Fibroblast of lung (primary cell): Measurements from ENCODE around the gene COL18A1.

Experiments used
- EZH2 ChIP-seq: IDR thresholded peaks from 2 replicates; pipeline ENCODE4 v1.5.1; 2012; ENCODE audit warnings: low read length, control low read depth, mild to moderate bottlenecking; ENCODE audit errors: missing control alignments
- TF ChIP-seq, protein P1 (sequence below), 2 donors: IDR thresholded peaks in 1 of 2; conservative IDR thresholded peaks in 1 of 2; 1 replicate in 1 of 2; 2 replicates in 1 of 2; pipeline ENCODE4 v1.5.1; 2011 to 2012; ENCODE audit warnings: low read length in 2 of 2, control low read depth in 1 of 2, inconsistent platforms in 1 of 2, low read depth in 1 of 2, mild to moderate bottlenecking in 1 of 2

- TF ChIP-seq, protein P1, sequence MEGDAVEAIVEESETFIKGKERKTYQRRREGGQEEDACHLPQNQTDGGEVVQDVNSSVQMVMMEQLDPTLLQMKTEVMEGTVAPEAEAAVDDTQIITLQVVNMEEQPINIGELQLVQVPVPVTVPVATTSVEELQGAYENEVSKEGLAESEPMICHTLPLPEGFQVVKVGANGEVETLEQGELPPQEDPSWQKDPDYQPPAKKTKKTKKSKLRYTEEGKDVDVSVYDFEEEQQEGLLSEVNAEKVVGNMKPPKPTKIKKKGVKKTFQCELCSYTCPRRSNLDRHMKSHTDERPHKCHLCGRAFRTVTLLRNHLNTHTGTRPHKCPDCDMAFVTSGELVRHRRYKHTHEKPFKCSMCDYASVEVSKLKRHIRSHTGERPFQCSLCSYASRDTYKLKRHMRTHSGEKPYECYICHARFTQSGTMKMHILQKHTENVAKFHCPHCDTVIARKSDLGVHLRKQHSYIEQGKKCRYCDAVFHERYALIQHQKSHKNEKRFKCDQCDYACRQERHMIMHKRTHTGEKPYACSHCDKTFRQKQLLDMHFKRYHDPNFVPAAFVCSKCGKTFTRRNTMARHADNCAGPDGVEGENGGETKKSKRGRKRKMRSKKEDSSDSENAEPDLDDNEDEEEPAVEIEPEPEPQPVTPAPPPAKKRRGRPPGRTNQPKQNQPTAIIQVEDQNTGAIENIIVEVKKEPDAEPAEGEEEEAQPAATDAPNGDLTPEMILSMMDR (conservative IDR thresholded peaks at IDR 0.05 in 1 of 2, IDR thresholded peaks at IDR 0.05 in 1 of 2; ENCODE audit: low read depth in 1 of 2, low read length in 2 of 2) = no peak
- no peak for TF ChIP-seq EZH2
Observed at GRCh38 chr21:45518742-45519141, 113.8 kb downstream of the COL18A1 start.
